GM18502 (cell line): ENCODE measurements around the gene PRKCA.

Source experiments
- ATAC-seq: cut with Tn5 transposase; IDR thresholded peaks from one replicate; pipeline ENCODE4 v1.9.1; 2021; ENCODE audit warnings: mild to moderate bottlenecking; ENCODE audit not compliant: unreplicated experiment, poor library complexity

Gene PRKCA

GRCh38 chr17:66406701-66407644 is 104.6 kb downstream of the PRKCA start:
- ATAC-seq, result no peak

- no peak for ATAC-seq
Measured at GRCh38 chr17:66407864-66408263, 105.5 kb downstream of the PRKCA start.

GRCh38 chr17:66411520-66411919 is 109.1 kb downstream of the PRKCA start:
- no peak for ATAC-seq

- ATAC-seq, result no peak
Measured at GRCh38 chr17:66412857-66413558, 110.6 kb downstream of the PRKCA start.

GRCh38 chr17:66413559-66414520 is 111.4 kb downstream of the PRKCA start:
- no peak for ATAC-seq

- ATAC-seq, result no peak
Measured at GRCh38 chr17:66414561-66415175, 112.3 kb downstream of the PRKCA start.

GRCh38 chr17:66415366-66416206 is 113.2 kb downstream of the PRKCA start:
- no peak for ATAC-seq

- no peak for ATAC-seq
Measured at GRCh38 chr17:66416207-66416940, 114.0 kb downstream of the PRKCA start.

GRCh38 chr17:66417300-66417719 is 114.9 kb downstream of the PRKCA start:
- no peak for ATAC-seq

GRCh38 chr17:66420961-66421371 is 118.6 kb downstream of the PRKCA start:
- no peak for ATAC-seq

- no peak for ATAC-seq
Measured at GRCh38 chr17:66422186-66422585, 119.8 kb downstream of the PRKCA start.

GRCh38 chr17:66423056-66423955 is 120.9 kb downstream of the PRKCA start:
- no peak for ATAC-seq

GRCh38 chr17:66425756-66426396 is 123.5 kb downstream of the PRKCA start:
- no peak for ATAC-seq

GRCh38 chr17:66426397-66427033 is 124.1 kb downstream of the PRKCA start:
- no peak for ATAC-seq

GRCh38 chr17:66427134-66427533 is 124.7 kb downstream of the PRKCA start:
- no peak for ATAC-seq

- no peak for ATAC-seq
Measured at GRCh38 chr17:66429680-66430079, 127.3 kb downstream of the PRKCA start.
